ENCODE results near the gene DDAH2.

Gene DDAH2

GRCh38 chr6:31762356-31762755 is 33.3 kb upstream of the DDAH2 start, which contains the start of gene SAPCD1:
Gene SAPCD1, plus strand, starts transcription at chr6:31762656. Its CDS starts 399 bp downstream, at chr6:31763055.
- peak within 1 kb of the TSS; percentile 51 for H3K4me2 ChIP-seq
- H3K27ac ChIP-seq: peak within 1 kb of the TSS; percentile 31; the same call in 1 of the 2 replicates
- H3K27me3 ChIP-seq: no peaks in the 10 kb centered on the region
- TF ChIP-seq Cebpa-rat (IDR thresholded peaks at IDR 0.05): no peak
- peaks cover 23% of the 10 kb centered on the region for H3K4me1 ChIP-seq
- peaks cover 87% of the 10 kb centered on the region for H3K36me3 ChIP-seq
- H3K9me3 ChIP-seq: no peaks in the 10 kb centered on the region
- H3K4me3 ChIP-seq: no peak within 1 kb of the TSS
- peak within 1 kb of the TSS; percentile 34; the same call in 1 of the 2 replicates for H3K9ac ChIP-seq
- H4K20me1 ChIP-seq: no peaks in the 10 kb centered on the region

- Histone ChIP-seq H3K4me1 (peaks cover 23% of the 10 kb centered on the region), H3K4me2 (no peak overlapping the region), H4K20me1 (no peaks in the 10 kb centered on the region), H3K9ac (no peak overlapping the region), H3K4me3 (no peak overlapping the region), H3K27ac (no peak overlapping the region), H3K27me3 (no peaks in the 10 kb centered on the region), H3K9me3 (no peaks in the 10 kb centered on the region), H3K36me3 (peaks cover 88% of the 10 kb centered on the region)
- TF ChIP-seq Cebpa-rat (IDR thresholded peaks at IDR 0.05): no peak
Observed at GRCh38 chr6:31761343-31761742, 32.2 kb upstream of the DDAH2 start.

- H3K9ac ChIP-seq: no peak overlapping the region
- TF ChIP-seq Cebpa-rat (IDR thresholded peaks at IDR 0.05): no peak
- H3K36me3 ChIP-seq: peaks cover 82% of the 10 kb centered on the region
- no peaks in the 10 kb centered on the region for H3K27me3 ChIP-seq
- no peak overlapping the region for H3K4me2 ChIP-seq
- H3K4me3 ChIP-seq: no peak overlapping the region
- peaks cover 23% of the 10 kb centered on the region for H3K4me1 ChIP-seq
- H3K27ac ChIP-seq: no peak overlapping the region
- no peaks in the 10 kb centered on the region for H3K9me3 ChIP-seq
- no peaks in the 10 kb centered on the region for H4K20me1 ChIP-seq
Observed at GRCh38 chr6:31760790-31761189, 31.7 kb upstream of the DDAH2 start.

- H3K36me3 ChIP-seq: peaks cover 65% of the 10 kb centered on the region
- H3K27me3 ChIP-seq: no peaks in the 10 kb centered on the region
- H4K20me1 ChIP-seq: no peaks in the 10 kb centered on the region
- no peak overlapping the region for H3K9ac ChIP-seq
- peaks cover 21% of the 10 kb centered on the region for H3K4me1 ChIP-seq
- H3K9me3 ChIP-seq: no peaks in the 10 kb centered on the region
- H3K4me3 ChIP-seq: no peak overlapping the region
- no peak for TF ChIP-seq Cebpa-rat (IDR thresholded peaks at IDR 0.05)
- no peak overlapping the region for H3K4me2 ChIP-seq
- no peak overlapping the region for H3K27ac ChIP-seq
Observed at GRCh38 chr6:31758281-31758680, 29.2 kb upstream of the DDAH2 start.

- TF ChIP-seq Cebpa-rat (IDR thresholded peaks at IDR 0.05): no peak
- Histone ChIP-seq H3K36me3 (peaks cover 46% of the 10 kb centered on the region), H3K9me3 (no peaks in the 10 kb centered on the region), H3K27ac (no peak overlapping the region), H4K20me1 (no peaks in the 10 kb centered on the region), H3K4me2 (no peak overlapping the region), H3K4me1 (no peaks in the 10 kb centered on the region), H3K4me3 (no peak overlapping the region), H3K27me3 (no peaks in the 10 kb centered on the region), H3K9ac (no peak overlapping the region)
Observed at GRCh38 chr6:31752739-31753319, 23.7 kb upstream of the DDAH2 start.

GRCh38 chr6:31750411-31751022 is 21.4 kb upstream of the DDAH2 start:
- peaks cover 63% of the 10 kb centered on the region for H3K36me3 ChIP-seq
- no peaks in the 10 kb centered on the region for H3K4me1 ChIP-seq
- no peaks in the 10 kb centered on the region for H3K27me3 ChIP-seq
- no peak overlapping the region for H3K4me2 ChIP-seq
- H4K20me1 ChIP-seq: no peaks in the 10 kb centered on the region
- no peak overlapping the region for H3K4me3 ChIP-seq
- H3K27ac ChIP-seq: no peak overlapping the region
- H3K9ac ChIP-seq: no peak overlapping the region
- no peaks in the 10 kb centered on the region for H3K9me3 ChIP-seq
- TF ChIP-seq Cebpa-rat (IDR thresholded peaks at IDR 0.05): no peak

GRCh38 chr6:31749301-31750036 is 20.4 kb upstream of the DDAH2 start:
- no peak for TF ChIP-seq Cebpa-rat (IDR thresholded peaks at IDR 0.05)
- Histone ChIP-seq H3K4me3 (no peak overlapping the region), H3K36me3 (peaks cover 70% of the 10 kb centered on the region), H4K20me1 (no peaks in the 10 kb centered on the region), H3K27me3 (no peaks in the 10 kb centered on the region), H3K4me1 (peaks cover 8% of the 10 kb centered on the region), H3K9me3 (no peaks in the 10 kb centered on the region), H3K9ac (no peak overlapping the region), H3K4me2 (no peak overlapping the region), H3K27ac (no peak overlapping the region)

GRCh38 chr6:31744422-31744821 is 15.3 kb upstream of the DDAH2 start:
- H3K4me1 ChIP-seq: peaks cover 41% of the 10 kb centered on the region
- TF ChIP-seq Cebpa-rat (IDR thresholded peaks at IDR 0.05): no peak
- H4K20me1 ChIP-seq: no peaks in the 10 kb centered on the region
- H3K4me3 ChIP-seq: no peak overlapping the region
- peak overlapping the region; percentile 36 for H3K4me2 ChIP-seq
- H3K36me3 ChIP-seq: peaks cover 77% of the 10 kb centered on the region
- H3K9me3 ChIP-seq: no peaks in the 10 kb centered on the region
- no peaks in the 10 kb centered on the region for H3K27me3 ChIP-seq
- peak overlapping the region; percentile 36 for H3K27ac ChIP-seq
- H3K9ac ChIP-seq: peak overlapping the region; percentile 25

- no peak overlapping the region for H3K9ac ChIP-seq
Observed at GRCh38 chr6:31742894-31743293, 13.8 kb upstream of the DDAH2 start.

GRCh38 chr6:31741815-31742214 is 12.7 kb upstream of the DDAH2 start:
- peaks cover 53% of the 10 kb centered on the region for H3K36me3 ChIP-seq
- H3K4me3 ChIP-seq: no peak overlapping the region
- H3K9me3 ChIP-seq: no peaks in the 10 kb centered on the region
- peaks cover 63% of the 10 kb centered on the region for H3K4me1 ChIP-seq
- no peaks in the 10 kb centered on the region for H4K20me1 ChIP-seq
- peak overlapping the region; percentile 98 for H3K4me2 ChIP-seq
- H3K27ac ChIP-seq: peak overlapping the region; percentile 96; the same call in 1 of the 2 replicates
- no peak for TF ChIP-seq Cebpa-rat (IDR thresholded peaks at IDR 0.05)
- no peak overlapping the region for H3K9ac ChIP-seq
- no peaks in the 10 kb centered on the region for H3K27me3 ChIP-seq

More at GRCh38 chr6:31742894-31743293, 13.8 kb upstream of the DDAH2 start:
- TF ChIP-seq Cebpa-rat (IDR thresholded peaks at IDR 0.05): no peak
- no peak overlapping the region for H3K27ac ChIP-seq
- no peak overlapping the region for H3K4me3 ChIP-seq
- H4K20me1 ChIP-seq: no peaks in the 10 kb centered on the region
- no peaks in the 10 kb centered on the region for H3K27me3 ChIP-seq
- peaks cover 53% of the 10 kb centered on the region for H3K4me1 ChIP-seq
- no peak overlapping the region for H3K4me2 ChIP-seq
- H3K9me3 ChIP-seq: no peaks in the 10 kb centered on the region
- H3K36me3 ChIP-seq: peaks cover 64% of the 10 kb centered on the region
